Gastroesophageal sphincter (tissue), 3 donors: ENCODE measurements around the gene NFASC.

Source experiments
- CTCF ChIP-seq, 4 experiments: fragments of 200-600 bp in 2 of 4; fragments of 450-650 bp in 2 of 4; sonication (generic) in 1 of 4; IDR thresholded peaks; one replicate each; pipeline ENCODE4 v1.5.1; 2017 to 2019; ENCODE audit warnings: antibody characterized with exemption in 4 of 4, mild to moderate bottlenecking in 2 of 4, moderate library complexity in 2 of 4
- POLR2A ChIP-seq, 2 donors: fragments of 450-650 bp; IDR thresholded peaks; one replicate each; pipeline ENCODE4 v1.6.1; 2017; ENCODE audit warnings: antibody characterized with exemption in 2 of 2, mild to moderate bottlenecking in 2 of 2, moderate library complexity in 1 of 2
- POLR2AphosphoS5 ChIP-seq: sonication (generic); formaldehyde crosslinking; IDR thresholded peaks from one replicate; pipeline ENCODE4 v1.6.1; 2017; ENCODE audit warnings: antibody characterized with exemption

- TF ChIP-seq CTCF (IDR thresholded peaks at IDR 0.05) (no peak), POLR2A (IDR thresholded peaks at IDR 0.05) (no peak), POLR2AphosphoS5 (no peak)
These were observed 12.7 kb downstream of the NFASC start for GRCh38 chr1:204883405-204883804.
